ENCODE results near the gene TYW1B. TPM values are rescaled to one million over a fixed set of nuclear protein-coding genes. Genes with fewer than 3 reads are reported as not detected.
A peak's percentile ranks its signal among the peaks of the same experiment; 100 is the strongest.
"Not testable (repeated sequence)": the region's sequence is repeated elsewhere in the genome, so short reads cannot be mapped to it uniquely, and the experiment has no call there.

TYW1B gene
- total and polyA plus RNA-seq, 2 donors (not counting 1 experiment from before 2014, with no cell fraction given): 4.7 to 6.1 TPM

- H3K4me2 ChIP-seq (ENCODE audit: extremely low read depth, insufficient read depth, low read length); H3K27ac ChIP-seq (ENCODE audit: insufficient read depth, low read length); H3K4me3 ChIP-seq (replicated peaks in 1 of 4; ENCODE audit: control extremely low read depth in 1 of 4, insufficient read depth in 1 of 4, low read depth in 3 of 4, low read length in 4 of 4); H3K9ac ChIP-seq (ENCODE audit: insufficient read depth, low read length); H4K20me1 ChIP-seq (ENCODE audit: control insufficient read depth, extremely low read depth, insufficient read depth, low read length); DNase-seq (ENCODE audit: low read depth in 2 of 2); H3K79me2 ChIP-seq (ENCODE audit: control insufficient read depth, insufficient read depth, low read length); H3K4me1 ChIP-seq (ENCODE audit: control insufficient read depth, extremely low read depth, insufficient read depth, low read length); H3K9me3 ChIP-seq (ENCODE audit: control insufficient read depth, insufficient read depth, low read depth, low read length); H3K27me3 ChIP-seq (ENCODE audit: control insufficient read depth, insufficient read depth, low read length); H2AFZ ChIP-seq (ENCODE audit: low read length); H3K36me3 ChIP-seq (ENCODE audit: control insufficient read depth, insufficient read depth, low read length): not testable (repeated sequence)
These were observed 22.7 kb upstream of the TYW1B start for GRCh38 chr7:72850746-72851145.

GRCh38 chr7:72844146-72844545, 16.1 kb upstream of the TYW1B start:
- H3K4me2 ChIP-seq (ENCODE audit: extremely low read depth, insufficient read depth, low read length); H2AFZ ChIP-seq (ENCODE audit: low read length); H3K9me3 ChIP-seq (ENCODE audit: control insufficient read depth, insufficient read depth, low read depth, low read length); H3K79me2 ChIP-seq (ENCODE audit: control insufficient read depth, insufficient read depth, low read length); H3K27ac ChIP-seq (ENCODE audit: insufficient read depth, low read length); H3K9ac ChIP-seq (ENCODE audit: insufficient read depth, low read length); H3K4me1 ChIP-seq (ENCODE audit: control insufficient read depth, extremely low read depth, insufficient read depth, low read length); H4K20me1 ChIP-seq (ENCODE audit: control insufficient read depth, extremely low read depth, insufficient read depth, low read length); H3K27me3 ChIP-seq (ENCODE audit: control insufficient read depth, insufficient read depth, low read length); H3K4me3 ChIP-seq (replicated peaks in 1 of 4; ENCODE audit: control extremely low read depth in 1 of 4, insufficient read depth in 1 of 4, low read depth in 3 of 4, low read length in 4 of 4); DNase-seq (ENCODE audit: low read depth in 2 of 2); H3K36me3 ChIP-seq (ENCODE audit: control insufficient read depth, insufficient read depth, low read length): not testable (repeated sequence)

- H3K79me2 ChIP-seq (ENCODE audit: control insufficient read depth, insufficient read depth, low read length); H2AFZ ChIP-seq (ENCODE audit: low read length); H3K9ac ChIP-seq (ENCODE audit: insufficient read depth, low read length); H4K20me1 ChIP-seq (ENCODE audit: control insufficient read depth, extremely low read depth, insufficient read depth, low read length); H3K9me3 ChIP-seq (ENCODE audit: control insufficient read depth, insufficient read depth, low read depth, low read length); DNase-seq (ENCODE audit: low read depth in 2 of 2); H3K36me3 ChIP-seq (ENCODE audit: control insufficient read depth, insufficient read depth, low read length); H3K4me1 ChIP-seq (ENCODE audit: control insufficient read depth, extremely low read depth, insufficient read depth, low read length); H3K27ac ChIP-seq (ENCODE audit: insufficient read depth, low read length); H3K27me3 ChIP-seq (ENCODE audit: control insufficient read depth, insufficient read depth, low read length); H3K4me3 ChIP-seq (replicated peaks in 1 of 4; ENCODE audit: control extremely low read depth in 1 of 4, insufficient read depth in 1 of 4, low read depth in 3 of 4, low read length in 4 of 4); H3K4me2 ChIP-seq (ENCODE audit: extremely low read depth, insufficient read depth, low read length): not testable (repeated sequence)
These were observed 15.2 kb upstream of the TYW1B start for GRCh38 chr7:72843166-72843565.

- not testable (repeated sequence) for H3K27me3 ChIP-seq (ENCODE audit: control insufficient read depth, insufficient read depth, low read length); H3K79me2 ChIP-seq (ENCODE audit: control insufficient read depth, insufficient read depth, low read length); H3K36me3 ChIP-seq (ENCODE audit: control insufficient read depth, insufficient read depth, low read length); DNase-seq (ENCODE audit: low read depth in 2 of 2); H2AFZ ChIP-seq (ENCODE audit: low read length); H3K4me2 ChIP-seq (ENCODE audit: extremely low read depth, insufficient read depth, low read length); H3K4me1 ChIP-seq (ENCODE audit: control insufficient read depth, extremely low read depth, insufficient read depth, low read length); H3K4me3 ChIP-seq (replicated peaks in 1 of 4; ENCODE audit: control extremely low read depth in 1 of 4, insufficient read depth in 1 of 4, low read depth in 3 of 4, low read length in 4 of 4); H3K27ac ChIP-seq (ENCODE audit: insufficient read depth, low read length); H4K20me1 ChIP-seq (ENCODE audit: control insufficient read depth, extremely low read depth, insufficient read depth, low read length); H3K9ac ChIP-seq (ENCODE audit: insufficient read depth, low read length); H3K9me3 ChIP-seq (ENCODE audit: control insufficient read depth, insufficient read depth, low read depth, low read length)
These were observed 13.0 kb upstream of the TYW1B start for GRCh38 chr7:72840966-72841511.

GRCh38 chr7:72838315-72838714, 10.3 kb upstream of the TYW1B start:
- not testable (repeated sequence) for H3K4me1 ChIP-seq (ENCODE audit: control insufficient read depth, extremely low read depth, insufficient read depth, low read length); H3K27ac ChIP-seq (ENCODE audit: insufficient read depth, low read length); H3K9me3 ChIP-seq (ENCODE audit: control insufficient read depth, insufficient read depth, low read depth, low read length); H2AFZ ChIP-seq (ENCODE audit: low read length); H3K79me2 ChIP-seq (ENCODE audit: control insufficient read depth, insufficient read depth, low read length); H3K9ac ChIP-seq (ENCODE audit: insufficient read depth, low read length); H3K27me3 ChIP-seq (ENCODE audit: control insufficient read depth, insufficient read depth, low read length); DNase-seq (ENCODE audit: low read depth in 2 of 2); H4K20me1 ChIP-seq (ENCODE audit: control insufficient read depth, extremely low read depth, insufficient read depth, low read length); H3K4me2 ChIP-seq (ENCODE audit: extremely low read depth, insufficient read depth, low read length); H3K4me3 ChIP-seq (replicated peaks in 1 of 4; ENCODE audit: control extremely low read depth in 1 of 4, insufficient read depth in 1 of 4, low read depth in 3 of 4, low read length in 4 of 4); H3K36me3 ChIP-seq (ENCODE audit: control insufficient read depth, insufficient read depth, low read length)

- not testable (repeated sequence) for H4K20me1 ChIP-seq (ENCODE audit: control insufficient read depth, extremely low read depth, insufficient read depth, low read length); H2AFZ ChIP-seq (ENCODE audit: low read length); H3K9ac ChIP-seq (ENCODE audit: insufficient read depth, low read length); H3K27ac ChIP-seq (ENCODE audit: insufficient read depth, low read length); DNase-seq (ENCODE audit: low read depth in 2 of 2); H3K36me3 ChIP-seq (ENCODE audit: control insufficient read depth, insufficient read depth, low read length); H3K4me3 ChIP-seq (replicated peaks in 1 of 4; ENCODE audit: control extremely low read depth in 1 of 4, insufficient read depth in 1 of 4, low read depth in 3 of 4, low read length in 4 of 4); H3K27me3 ChIP-seq (ENCODE audit: control insufficient read depth, insufficient read depth, low read length); H3K9me3 ChIP-seq (ENCODE audit: control insufficient read depth, insufficient read depth, low read depth, low read length); H3K4me2 ChIP-seq (ENCODE audit: extremely low read depth, insufficient read depth, low read length); H3K79me2 ChIP-seq (ENCODE audit: control insufficient read depth, insufficient read depth, low read length); H3K4me1 ChIP-seq (ENCODE audit: control insufficient read depth, extremely low read depth, insufficient read depth, low read length)
These were observed 9.3 kb upstream of the TYW1B start for GRCh38 chr7:72837291-72837690.

GRCh38 chr7:72830567-72830966, 2.6 kb upstream of the TYW1B start:
- H3K9ac ChIP-seq (ENCODE audit: insufficient read depth, low read length): peak overlapping the region; percentile 16
- not testable (repeated sequence) for H3K27me3 ChIP-seq (ENCODE audit: control insufficient read depth, insufficient read depth, low read length); H2AFZ ChIP-seq (ENCODE audit: low read length); H3K9me3 ChIP-seq (ENCODE audit: control insufficient read depth, insufficient read depth, low read depth, low read length); H3K36me3 ChIP-seq (ENCODE audit: control insufficient read depth, insufficient read depth, low read length); H4K20me1 ChIP-seq (ENCODE audit: control insufficient read depth, extremely low read depth, insufficient read depth, low read length); H3K4me1 ChIP-seq (ENCODE audit: control insufficient read depth, extremely low read depth, insufficient read depth, low read length)
- peaks cover 19% of the 10 kb centered on the region for H3K79me2 ChIP-seq (ENCODE audit: control insufficient read depth, insufficient read depth, low read length)
- peak overlapping the region; percentile 88 for H3K4me2 ChIP-seq (ENCODE audit: extremely low read depth, insufficient read depth, low read length)
- H3K27ac ChIP-seq (ENCODE audit: insufficient read depth, low read length): peak overlapping the region; percentile 87
- peak; percentile 18 to 22 for DNase-seq (ENCODE audit: low read depth in 2 of 2)
- peak overlapping the region; percentile 30 to 69 (median 54) for H3K4me3 ChIP-seq (replicated peaks in 1 of 4; ENCODE audit: control extremely low read depth in 1 of 4, insufficient read depth in 1 of 4, low read depth in 3 of 4, low read length in 4 of 4)

Data from fibroblast of lung (primary cell).